Fibroblast of mammary gland (primary cell): ENCODE results near the gene OTUD4.
"Not testable (repeated sequence)": the region's sequence is repeated elsewhere in the genome, so short reads cannot be mapped to it uniquely, and the experiment has no call there.

Experiments used
- DNase-seq: peaks from one replicate; pipeline ENCODE4 v3.0.0-alpha.2; 2010; ENCODE audit warnings: low read depth
- H3K4me3 ChIP-seq: 2 replicates; pipeline ENCODE4 v1.5.1; 2011; ENCODE audit warnings: low read depth, mild to moderate bottlenecking, low read length, moderate library complexity; ENCODE audit not compliant: control insufficient read depth
- CTCF ChIP-seq: conservative IDR thresholded peaks from 2 replicates; pipeline ENCODE4 v1.5.1; 2011; ENCODE audit warnings: low read depth, low read length, inconsistent platforms; ENCODE audit not compliant: control insufficient read depth, insufficient read depth

OTUD4 gene

GRCh38 chr4:145154573-145154972 lies 25.8 kb downstream of the OTUD4 start:
- no peak overlapping the region for H3K4me3 ChIP-seq
- peak; percentile 56 for TF ChIP-seq CTCF
- DNase-seq = peak; percentile 37

GRCh38 chr4:145153904-145154298 lies 26.5 kb downstream of the OTUD4 start:
- H3K4me3 ChIP-seq = no peak overlapping the region
- no peak for TF ChIP-seq CTCF
- no peak for DNase-seq

GRCh38 chr4:145153181-145153903 lies 27.0 kb downstream of the OTUD4 start:
- H3K4me3 ChIP-seq = no peak overlapping the region
- TF ChIP-seq CTCF = no peak
- DNase-seq = no peak

- peak; percentile 10 for DNase-seq
- H3K4me3 ChIP-seq = no peak overlapping the region
- no peak for TF ChIP-seq CTCF
These were observed 31.4 kb downstream of the OTUD4 start for GRCh38 chr4:145148980-145149379.

GRCh38 chr4:145136219-145136618 lies 44.2 kb downstream of the OTUD4 start:
- not testable (repeated sequence) for H3K4me3 ChIP-seq, DNase-seq

GRCh38 chr4:145132511-145133098 lies 47.8 kb downstream of the OTUD4 start:
- no peak for TF ChIP-seq CTCF
- H3K4me3 ChIP-seq = no peak overlapping the region
- DNase-seq = peak; percentile 29

- H3K4me3 ChIP-seq = no peak overlapping the region
- no peak for TF ChIP-seq CTCF
- no peak for DNase-seq
These were observed 48.5 kb downstream of the OTUD4 start for GRCh38 chr4:145131848-145132247.
